ENCODE measurements around the gene ACO1. TPM values are rescaled to one million over a fixed set of nuclear protein-coding genes. Genes with fewer than 3 reads are reported as not detected.

The ACO1 gene
- polyA plus RNA-seq, 5 donors, result 28.8 to 33.6 (median 30.8) TPM

DNA sequence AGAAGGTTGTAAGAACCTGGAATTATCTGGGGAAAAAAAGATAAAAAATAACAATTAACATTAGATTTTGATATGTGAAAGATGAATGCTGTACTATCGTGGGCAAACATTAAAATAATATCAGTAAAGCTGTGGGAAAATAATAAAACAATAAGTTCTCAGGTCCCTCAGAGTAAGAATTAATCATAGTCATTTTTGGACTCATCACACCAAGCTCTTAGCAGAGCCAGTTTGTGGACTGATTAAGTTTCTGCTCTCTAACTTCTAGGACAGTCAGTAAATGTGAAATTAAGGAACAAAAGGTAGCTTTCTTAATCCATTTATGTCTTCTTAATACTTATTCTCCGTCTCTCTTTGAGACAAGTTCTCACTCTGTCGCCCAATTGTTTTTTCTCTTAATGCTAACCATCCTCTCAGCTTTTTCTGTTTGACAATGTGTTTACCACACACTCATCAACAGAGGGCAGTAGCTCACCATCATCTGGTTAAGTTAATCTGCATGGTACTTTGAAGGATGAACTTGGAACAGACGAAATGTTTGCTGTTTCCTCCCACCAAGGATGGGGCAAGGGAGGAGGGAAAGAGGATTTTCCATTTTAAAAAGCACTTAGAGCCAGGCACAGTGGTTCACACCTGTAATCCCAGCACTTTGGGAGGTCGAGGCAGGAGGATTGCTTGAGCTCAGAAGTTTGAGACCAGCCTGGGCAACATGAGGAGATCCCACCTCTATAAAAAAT lies 5.3 kb upstream of the ACO1 start:
- DNase-seq, result peak; percentile 42 to 64

DNA sequence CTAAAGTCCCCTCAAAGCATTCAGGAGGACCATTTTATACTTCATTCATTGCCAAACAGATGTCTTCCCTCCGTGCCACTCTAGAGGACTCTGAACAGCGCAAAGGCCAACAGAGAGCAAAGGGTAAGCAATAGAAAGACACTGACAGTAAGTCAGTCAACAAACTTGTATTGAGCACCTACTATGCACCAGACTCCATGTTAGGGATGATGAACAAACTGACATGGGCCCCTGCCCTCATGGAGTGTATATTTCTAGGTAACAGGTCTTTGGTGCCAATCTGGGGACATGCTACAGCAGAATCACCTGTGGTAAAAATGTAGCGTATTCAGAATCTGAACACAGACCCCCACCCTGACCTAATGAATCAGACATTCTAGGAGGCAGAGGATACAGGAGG lies 3.5 kb upstream of the ACO1 start:
- DNase-seq, result no peak

DNA sequence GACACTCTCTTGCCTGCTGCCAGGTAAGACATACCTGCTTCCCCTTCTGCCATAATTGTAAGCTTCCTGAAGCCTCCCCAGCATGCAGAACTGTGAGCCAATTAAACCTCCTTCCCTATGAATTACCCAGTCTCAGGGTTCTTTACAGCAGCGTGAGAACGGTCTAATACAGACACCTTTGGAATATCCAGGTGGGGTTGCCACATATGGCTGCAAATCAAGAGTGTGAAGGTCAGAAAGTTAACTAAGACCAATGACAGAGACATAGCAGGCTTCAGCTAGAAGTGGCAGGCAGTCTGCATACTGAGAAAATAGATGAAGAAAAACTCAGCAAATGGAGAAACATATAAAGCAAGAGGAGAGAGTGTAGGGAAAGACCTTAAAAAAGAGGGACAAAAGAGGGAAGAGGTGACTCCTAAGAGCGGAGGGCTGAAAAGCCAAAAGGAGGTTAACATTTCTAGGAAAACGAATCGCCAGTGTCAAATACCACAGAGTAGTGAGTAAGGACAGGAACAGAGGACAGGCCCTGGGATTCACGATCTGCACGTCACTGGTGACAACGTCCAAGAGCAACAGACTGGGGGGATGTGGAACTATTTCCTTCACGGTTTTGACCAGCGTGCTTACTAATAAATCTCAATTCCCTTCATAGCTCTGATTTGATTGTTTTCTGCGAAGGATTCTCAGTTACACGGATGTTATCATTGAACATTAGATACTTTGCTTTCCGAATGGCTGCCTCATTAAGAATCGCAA lies 1.7 kb upstream of the ACO1 start:
- DNase-seq, result no peak

DNA sequence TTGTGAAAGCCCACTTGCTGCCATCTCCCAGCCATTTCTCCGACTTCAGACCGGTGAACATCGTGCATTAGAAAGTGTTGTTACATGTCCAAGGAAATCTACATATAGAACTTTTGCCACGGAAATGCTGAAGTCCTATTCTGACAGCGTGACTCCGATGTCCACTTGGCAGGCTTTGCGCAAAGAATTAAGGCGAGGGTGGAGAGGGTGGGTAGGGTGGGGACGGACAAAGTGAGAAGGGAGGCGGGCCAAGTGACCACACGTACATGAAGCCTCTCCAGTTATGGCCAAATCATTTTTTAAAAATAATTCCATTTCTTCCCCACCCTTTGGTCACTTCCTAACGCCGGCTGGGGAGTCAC lies 460 bp upstream of the ACO1 start:
- DNase-seq, result no peak

DNA sequence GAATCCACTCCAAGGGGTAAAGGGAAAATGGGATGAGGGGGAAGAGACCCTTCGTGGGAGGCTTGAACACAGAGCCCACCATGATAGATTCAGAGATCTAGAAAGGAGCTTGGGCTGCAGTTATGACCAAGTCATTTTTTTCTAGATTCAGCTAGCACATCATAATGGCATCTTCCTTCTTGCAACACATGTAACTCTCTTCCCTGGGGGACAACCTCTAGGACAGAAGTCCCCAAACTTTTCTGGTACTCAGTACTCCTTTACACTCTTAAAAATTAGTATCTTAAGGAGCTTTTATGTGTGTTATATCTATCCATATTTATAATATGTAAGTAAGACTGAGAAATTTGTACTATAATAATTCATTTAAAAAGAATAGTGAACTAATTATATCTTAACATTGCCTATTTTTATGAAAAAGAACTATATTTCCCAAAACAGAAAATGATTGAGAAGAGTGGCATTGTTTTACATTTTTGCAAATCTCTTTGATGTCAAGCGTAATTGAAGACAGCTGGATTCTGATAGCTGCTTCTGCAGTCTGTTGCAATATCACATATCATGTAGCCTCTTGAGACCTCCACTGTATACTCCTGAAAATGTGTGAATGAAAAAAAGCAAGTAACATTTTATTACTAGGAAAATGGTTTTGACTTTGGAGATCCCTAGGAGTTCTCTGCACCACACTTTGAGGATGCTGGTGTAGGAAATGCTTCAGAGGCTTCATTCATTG lies 875 bp downstream of the ACO1 start:
- no peak for DNase-seq

DNA sequence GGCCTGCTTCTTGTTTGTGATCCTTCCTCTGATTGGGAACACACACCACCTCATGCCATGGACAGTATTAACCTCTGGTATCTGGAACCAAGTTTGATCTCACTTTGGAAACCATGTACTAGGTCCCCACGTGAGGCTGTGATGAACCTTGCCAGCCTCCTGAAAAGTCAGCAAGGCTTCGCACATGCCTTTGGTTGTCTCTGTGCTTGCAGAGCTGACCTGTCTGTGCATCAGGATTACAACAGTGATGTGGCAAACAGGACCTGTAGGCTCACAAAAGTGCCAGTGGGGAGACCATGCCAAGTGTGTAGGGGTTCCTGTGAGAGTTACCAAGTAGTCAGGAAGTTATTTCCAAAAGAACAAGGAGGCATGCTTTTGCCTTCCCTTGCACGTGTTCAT lies 1.4 kb downstream of the ACO1 start:
- no peak for DNase-seq

DNA sequence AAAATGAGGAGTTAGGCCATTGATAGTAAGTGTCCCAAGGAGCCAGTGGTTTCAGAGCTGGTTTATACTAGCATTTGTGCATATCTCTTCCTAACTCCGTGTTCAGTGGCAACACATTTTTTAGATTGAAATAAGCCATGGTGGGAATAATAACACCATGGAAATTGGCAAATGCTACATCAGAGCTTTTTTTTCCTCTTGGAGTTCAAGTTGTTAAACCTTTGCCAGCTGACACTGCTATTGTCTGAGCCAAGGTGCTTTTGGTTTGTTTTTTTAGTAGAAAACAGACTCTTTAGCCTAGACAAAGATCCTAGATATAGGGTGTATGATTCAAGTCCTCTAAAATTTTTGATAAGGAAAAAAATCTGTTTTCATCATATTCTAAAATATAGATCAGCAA lies 2.8 kb downstream of the ACO1 start:
- no peak for DNase-seq

DNA sequence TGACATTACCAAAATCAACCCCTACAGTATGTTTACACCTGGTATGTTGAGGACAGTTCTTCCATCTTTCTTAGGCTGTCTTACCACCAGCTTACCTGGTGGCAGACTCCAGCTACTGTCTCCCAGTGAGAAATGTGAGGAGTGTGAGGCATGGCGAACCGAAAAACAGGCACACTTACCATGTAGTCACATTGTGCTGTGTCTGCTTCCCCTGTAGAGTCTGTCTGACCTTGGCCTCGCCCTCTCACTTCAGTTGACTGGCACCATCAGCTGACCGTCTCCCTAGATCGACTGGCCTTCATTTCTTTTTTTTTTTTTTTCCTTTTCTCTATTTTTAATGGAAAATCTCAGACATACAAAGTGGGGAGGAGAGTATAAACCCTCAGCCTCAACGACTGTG lies 4.9 kb downstream of the ACO1 start:
- no peak for DNase-seq

DNA sequence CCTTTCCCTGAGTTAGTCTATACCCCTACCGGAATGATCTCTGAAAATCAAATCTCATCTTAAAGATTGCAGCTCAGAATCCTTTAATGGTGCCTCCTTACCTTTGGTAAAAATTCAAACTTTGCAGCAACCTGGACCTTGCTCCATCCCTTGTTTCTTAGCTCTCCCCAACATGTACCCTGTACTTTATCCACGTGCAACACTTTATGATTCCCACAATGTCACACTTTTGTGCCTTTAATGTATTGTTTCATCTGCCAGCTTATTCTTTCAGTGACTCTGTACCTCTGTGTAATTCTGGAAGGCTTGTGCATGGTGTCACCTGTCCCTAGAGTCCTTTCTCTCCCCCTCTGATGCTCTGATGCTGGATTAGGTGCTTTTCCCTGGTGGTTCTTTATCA lies 9.5 kb downstream of the ACO1 start:
- DNase-seq, result no peak

DNA sequence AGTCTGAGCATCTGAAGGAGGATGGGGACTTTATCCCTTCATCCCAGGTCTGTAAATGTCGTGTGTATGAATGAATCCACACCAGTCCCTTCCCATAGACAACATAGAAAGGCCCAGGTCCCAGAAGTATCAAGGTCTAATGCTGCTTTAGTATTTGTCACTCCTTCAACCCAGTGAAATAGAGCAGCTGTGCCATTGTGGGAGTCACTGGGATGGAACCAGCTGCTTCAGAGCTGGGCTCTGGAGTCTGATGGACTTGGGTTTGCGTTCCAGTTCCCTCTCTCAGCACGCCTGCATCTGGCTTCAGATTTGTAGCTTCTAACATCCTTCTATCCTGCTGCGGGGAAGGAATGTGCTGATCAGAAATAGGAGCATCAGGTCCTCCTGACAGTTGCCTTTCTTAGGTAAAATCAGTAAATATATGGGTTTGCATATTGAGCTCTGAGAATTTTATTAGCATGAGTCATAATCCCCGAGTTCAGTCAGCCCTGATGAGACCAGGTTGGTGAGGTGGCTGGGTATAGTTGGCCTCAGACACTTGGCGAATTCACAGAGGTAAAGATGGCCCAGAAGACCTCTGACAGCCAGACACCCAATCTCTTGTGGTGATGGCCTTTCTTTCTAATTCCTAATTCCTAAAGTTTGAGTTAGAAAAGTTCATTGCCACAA lies 10.1 kb downstream of the ACO1 start:
- DNase-seq, result no peak

DNA sequence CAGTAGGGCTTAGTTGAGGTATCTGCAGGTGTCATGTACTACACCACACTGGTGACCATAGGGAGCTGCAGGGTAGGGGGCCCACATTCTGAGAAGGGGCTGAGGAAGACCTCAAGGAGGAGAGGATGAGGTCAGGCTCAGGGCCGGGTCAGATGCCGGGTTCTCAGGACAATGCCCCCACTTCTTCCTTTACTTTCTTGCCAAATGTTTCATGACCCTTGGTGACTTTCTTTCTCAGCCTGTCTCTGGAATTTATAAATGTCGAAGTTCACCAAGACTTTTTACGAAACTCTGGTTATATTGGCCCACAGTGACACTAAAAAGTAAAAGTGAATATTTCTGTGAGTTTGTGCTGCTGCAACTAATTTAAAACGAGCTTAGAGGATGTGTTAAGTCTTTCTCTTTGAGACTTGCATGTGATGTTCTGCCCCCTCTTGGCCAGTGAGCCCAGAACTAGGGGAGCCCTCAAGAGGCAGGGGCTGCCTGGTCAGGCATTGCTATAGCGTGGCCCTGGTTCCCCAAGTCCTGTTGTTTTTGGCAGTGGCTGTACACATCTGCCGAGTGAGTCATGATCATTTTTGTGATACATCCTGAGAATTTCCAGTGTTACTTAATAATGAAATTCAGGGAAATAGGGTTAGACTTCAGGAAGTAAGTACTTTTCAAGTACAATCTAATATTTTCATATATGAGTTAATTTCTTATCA lies 11.2 kb downstream of the ACO1 start:
- no peak for DNase-seq

DNA sequence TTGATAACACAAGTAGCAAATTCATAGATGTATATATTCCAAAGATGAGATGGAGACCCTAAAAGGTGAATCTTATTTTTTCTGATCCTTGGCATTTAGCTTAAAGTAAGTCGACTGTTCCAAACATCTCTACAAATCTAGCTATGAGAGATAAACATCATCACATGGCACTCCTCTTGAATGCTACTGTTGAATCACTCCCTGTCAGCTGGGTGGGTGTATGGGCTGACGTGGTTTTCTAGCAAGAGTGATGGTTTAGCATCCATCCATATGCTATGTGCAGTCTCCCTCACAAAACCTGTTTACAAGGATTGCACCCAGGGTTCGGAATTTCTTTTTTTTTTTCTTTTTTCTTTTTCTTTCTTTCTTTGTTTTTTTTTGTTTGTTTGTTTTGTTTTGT lies 13.8 kb downstream of the ACO1 start:
- no peak for DNase-seq

DNA sequence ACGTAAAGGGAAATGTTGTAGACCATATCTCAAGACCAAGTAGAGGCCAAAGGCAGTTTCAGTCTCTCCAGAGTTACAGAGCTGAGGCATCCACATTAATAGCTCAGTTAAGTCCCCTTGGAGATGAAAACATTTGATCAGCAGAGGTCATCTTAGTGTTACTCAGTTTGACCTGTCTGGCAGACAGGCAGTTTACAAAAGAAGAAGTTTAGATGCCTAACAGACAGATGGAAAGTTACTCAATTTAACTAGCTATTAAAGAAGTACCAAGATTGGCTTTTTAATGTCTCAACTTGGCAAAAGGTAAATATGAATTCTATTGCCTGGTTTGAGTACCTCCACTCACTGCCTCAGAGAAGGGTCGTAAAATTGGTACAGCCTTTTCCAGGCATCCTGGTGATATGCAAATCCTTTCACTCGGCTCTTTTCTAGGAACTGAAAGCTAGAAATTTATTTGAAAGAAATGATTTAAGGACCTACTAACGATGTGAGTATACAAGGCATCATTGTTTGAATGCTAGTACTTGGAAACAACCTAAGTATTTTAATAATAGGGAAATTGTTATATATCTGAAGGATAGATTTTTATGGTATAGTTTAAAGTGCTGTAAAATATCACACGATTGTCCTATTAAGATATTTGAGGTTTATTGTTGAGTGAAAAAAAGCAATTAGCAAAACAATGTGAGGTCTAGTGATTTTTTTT lies 14.8 kb downstream of the ACO1 start:
- no peak for DNase-seq

DNA sequence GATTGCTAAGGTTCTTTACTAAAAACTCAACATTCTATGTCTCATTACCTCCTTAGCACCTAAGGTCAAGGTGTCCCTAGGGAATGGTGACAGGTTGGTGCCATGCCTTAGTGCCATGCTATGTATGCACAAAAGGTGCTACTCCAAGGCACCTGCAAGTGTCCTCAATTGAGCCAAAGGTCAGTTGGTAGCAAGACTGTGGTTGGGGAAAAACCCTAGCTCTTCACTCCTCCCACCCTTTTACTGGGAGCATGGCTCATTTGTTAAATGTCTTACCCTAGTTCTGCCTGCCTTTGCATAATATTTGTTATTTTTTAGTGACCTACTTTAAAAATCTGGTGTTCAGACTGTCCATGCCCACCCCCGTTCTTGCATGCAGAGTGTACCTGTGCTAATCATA lies 17.0 kb downstream of the ACO1 start:
- no peak for DNase-seq

DNA sequence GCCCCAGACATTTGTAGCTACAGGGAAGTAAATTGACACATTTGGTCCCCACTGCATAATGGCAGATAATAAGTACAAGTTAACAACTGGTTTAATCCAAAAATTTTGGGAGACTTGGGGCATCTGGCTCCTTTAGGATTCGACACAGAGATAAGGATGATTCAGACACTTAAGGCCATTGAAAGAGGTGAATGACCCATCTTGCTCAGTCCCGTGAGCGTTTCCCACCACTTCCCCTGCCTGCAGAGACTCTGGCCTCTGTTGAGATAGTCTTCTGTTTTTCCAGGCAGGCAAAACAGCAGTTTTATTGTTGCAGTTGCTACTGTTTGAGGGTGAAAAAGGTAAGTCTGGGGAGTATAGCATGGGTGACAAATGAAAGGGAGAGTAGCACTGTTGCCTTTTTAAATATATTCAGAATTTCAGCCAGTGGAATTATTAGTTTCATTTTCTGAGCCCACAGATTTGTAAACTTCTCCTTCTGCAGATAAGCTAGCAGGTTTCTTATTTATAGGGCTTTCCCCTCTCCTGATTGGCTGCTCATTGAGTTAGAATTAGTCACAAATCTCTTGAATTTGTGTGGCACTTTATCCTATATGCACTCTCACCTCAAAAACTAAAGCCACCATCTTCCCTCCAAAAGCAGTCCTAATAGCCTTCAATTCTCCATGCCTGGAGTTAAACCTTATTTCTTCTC lies 19.3 kb downstream of the ACO1 start:
- DNase-seq, result no peak

DNA sequence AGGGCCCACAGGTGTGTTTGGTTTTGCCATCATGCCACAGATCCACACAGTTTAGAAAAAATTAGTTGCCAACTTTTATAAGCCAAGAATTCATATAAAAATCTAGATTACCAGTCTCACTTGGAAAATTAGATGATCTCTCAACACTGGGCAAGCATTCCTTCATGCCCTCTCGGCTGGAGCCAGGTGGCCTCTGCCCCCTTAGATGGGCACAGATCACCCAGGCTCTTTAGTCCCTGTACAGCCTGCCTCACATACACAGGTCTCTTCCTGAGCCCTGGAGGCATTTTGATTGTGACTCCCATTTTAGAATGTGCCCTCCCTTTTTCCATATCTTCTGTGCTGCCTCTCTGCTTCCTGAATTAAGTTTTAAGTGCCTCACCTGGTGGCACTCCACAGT lies 20.0 kb downstream of the ACO1 start:
- no peak for DNase-seq

DNA sequence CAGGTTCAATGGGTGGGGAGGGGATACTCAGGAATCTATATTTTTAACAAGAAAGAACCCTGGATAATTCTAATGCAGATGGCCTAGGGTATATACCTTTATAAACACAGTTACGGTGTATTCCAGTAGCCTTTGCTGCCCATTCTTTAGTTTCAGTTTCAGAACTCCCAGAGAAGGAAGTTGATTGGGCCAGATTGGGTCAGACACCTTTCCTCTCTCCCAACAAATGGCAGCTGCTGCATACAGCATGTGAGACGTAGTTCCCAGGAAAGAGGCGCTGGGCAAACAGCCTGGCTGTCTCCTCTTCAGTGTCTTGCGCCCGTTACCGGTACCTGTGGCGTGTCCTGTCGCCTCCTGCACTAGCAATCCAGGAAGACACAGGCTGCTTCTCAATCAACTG lies 20.4 kb downstream of the ACO1 start:
- DNase-seq, result no peak

DNA sequence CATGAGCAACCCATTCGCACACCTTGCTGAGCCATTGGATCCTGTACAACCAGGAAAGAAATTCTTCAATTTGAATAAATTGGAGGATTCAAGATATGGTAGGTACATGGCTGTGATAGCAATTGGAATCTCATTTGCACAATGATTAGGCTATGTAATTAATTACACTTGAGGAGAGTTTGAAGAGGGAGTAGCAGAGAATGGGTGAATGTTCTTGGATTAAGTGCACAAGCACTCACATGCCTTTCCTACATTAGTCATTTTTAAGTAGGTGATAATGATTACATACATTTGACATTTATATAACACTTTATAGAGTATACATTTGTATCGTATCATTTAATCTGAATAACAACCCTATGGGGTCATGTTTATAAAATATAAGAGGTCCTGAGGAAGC lies 21.1 kb downstream of the ACO1 start:
- no peak for DNase-seq

DNA sequence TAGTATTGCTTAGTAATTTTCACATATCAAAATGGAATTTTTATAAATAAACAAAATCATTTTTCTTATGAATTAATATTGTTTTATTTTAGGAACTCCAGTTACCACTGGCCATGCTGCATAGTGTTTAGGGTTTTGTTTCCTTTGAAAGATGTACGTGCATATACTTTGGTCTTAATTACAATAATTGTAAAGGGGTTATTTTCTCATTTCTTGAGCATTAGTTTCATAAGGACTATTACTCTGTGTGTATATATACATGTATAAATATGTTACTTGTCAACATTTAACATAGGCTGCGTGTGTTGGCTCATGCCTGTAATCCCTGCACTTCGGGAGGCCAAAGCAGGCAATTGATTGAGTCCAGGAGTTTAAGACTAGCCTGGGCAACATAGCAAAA lies 21.6 kb downstream of the ACO1 start:
- no peak for DNase-seq

DNA sequence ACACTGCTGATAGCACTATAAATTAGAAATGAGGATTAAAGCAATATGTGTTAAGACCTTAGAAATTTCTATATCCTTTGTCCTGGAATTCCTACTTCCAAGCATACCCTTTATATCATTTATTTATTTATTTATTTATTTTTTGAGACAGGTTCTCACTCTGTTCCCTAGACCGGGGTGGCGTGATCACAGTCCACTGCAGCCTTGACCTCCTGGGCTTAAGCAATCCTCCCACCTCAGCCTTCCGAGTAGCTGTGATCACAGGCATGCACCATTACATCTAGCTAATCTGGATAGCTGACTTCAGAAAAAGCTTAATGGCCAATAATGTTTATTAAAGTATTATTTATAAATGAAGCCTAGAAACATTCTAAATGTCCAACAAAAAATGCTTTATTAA lies 27.3 kb downstream of the ACO1 start:
- DNase-seq, result no peak

DNA sequence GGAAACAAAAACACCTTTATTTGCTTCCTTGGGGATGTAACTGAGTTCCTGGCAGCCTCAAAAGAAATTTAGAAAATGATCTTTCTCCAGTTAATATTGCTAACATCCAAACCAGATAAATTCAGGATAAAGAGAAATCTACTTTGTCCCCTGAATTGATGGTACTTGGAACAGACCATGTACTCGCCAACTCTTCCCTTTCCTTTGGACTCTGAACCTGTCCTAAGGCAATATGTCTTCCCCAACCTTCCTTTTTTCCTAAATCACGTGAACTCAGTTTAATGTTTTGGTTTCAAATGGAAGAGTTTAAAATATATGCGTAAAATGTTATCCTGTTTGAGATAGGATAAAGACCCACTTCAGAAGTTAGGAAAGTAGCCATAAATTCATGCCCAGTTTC lies 28.0 kb downstream of the ACO1 start:
- DNase-seq, result no peak
